Muscle layer of duodenum (tissue), 2 donors: ENCODE measurements around the gene F13B.

Experiments
- H3K27ac ChIP-seq: one replicate; pipeline ENCODE4 v1.7.0; 2013; ENCODE audit warnings: mild to moderate bottlenecking, low read length
- H3K27me3 ChIP-seq: one replicate; pipeline ENCODE4 v1.7.0; 2013; ENCODE audit warnings: low read depth, mild to moderate bottlenecking, control low read depth, low read length
- H3K36me3 ChIP-seq, 2 donors: one replicate each; pipeline ENCODE4 v1.7.0; 2013; ENCODE audit warnings: low read length in 2 of 2, control low read depth in 1 of 2, mild to moderate bottlenecking in 1 of 2; ENCODE audit not compliant: insufficient read depth in 2 of 2, control insufficient read depth in 1 of 2
- H3K4me1 ChIP-seq, 2 donors: one replicate each; pipeline ENCODE4 v1.7.0; 2013; ENCODE audit warnings: low read length in 2 of 2, mild to moderate bottlenecking in 2 of 2, control low read depth in 1 of 2, moderate library complexity in 1 of 2; ENCODE audit not compliant: insufficient read depth in 2 of 2, control insufficient read depth in 1 of 2
- H3K4me3 ChIP-seq, 2 donors: one replicate each; pipeline ENCODE4 v1.7.0; 2013; ENCODE audit warnings: low read length in 2 of 2, low read depth in 1 of 2, mild to moderate bottlenecking in 1 of 2
- H3K9me3 ChIP-seq, 2 donors: one replicate each; pipeline ENCODE4 v1.7.0; 2013; ENCODE audit warnings: low read length in 2 of 2, control low read depth in 1 of 2, mild to moderate bottlenecking in 1 of 2; ENCODE audit not compliant: control insufficient read depth in 1 of 2
- donor health status: healthy.

The F13B gene

DNA sequence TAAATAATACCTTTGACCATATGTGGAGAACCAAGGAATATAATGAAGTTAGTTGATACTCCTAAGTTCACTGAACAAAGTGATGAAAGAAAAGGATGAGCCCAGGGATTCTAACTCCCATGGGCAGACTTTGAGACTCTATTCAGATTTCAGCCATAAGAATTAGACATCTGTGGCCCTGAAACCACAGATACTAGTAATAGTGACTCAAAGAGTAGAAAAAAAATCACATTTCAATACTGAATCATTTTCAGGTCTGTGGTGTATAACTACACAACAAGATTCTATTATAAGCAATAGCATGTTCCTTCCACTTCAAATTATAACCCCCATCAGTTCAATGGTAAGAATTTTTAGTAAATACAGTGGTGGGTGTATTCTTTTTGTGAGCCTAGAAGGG lies 16.4 kb upstream of the F13B start:
- no peak overlapping the region for H3K4me3 ChIP-seq
- H3K4me1 ChIP-seq, result no peaks in the 10 kb centered on the region
- H3K9me3 ChIP-seq, result peaks cover 0 to 5% of the 10 kb centered on the region in 2 donors
- no peaks in the 10 kb centered on the region for H3K27me3 ChIP-seq
- H3K27ac ChIP-seq, result no peak overlapping the region
- H3K36me3 ChIP-seq, result no peaks in the 10 kb centered on the region

DNA sequence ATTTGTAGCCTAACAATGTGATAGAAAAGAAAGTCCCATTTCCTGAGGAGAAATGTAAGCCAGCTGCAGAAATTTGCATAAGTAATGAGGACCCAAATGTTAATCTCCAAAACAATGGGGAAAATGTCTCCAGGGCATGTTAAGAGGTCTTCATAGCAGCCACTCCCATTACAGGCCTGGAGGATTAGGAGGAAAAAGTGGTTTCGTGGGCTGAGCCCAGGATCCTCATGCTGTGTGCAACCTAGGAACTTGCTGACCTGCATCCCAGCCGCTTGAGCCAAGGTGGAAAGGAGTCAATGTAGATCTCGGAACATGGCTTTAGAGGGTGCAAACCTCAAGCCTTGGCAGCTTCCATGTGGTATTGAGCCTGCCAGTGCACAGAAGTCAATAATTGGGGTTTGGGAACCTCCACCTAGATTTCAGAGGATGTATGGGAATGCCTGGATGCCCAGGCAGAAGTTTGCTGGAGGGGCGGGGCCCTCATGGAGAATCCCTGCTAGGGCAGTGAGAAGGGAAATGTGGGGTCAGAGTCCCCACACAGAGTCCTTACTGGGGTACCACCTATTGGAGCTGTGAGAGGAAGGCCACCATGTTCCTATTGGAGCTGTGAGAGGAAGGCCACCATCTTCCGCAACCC lies 14.2 kb upstream of the F13B start:
- Histone ChIP-seq H3K27ac (no peak overlapping the region), H3K4me1 (no peaks in the 10 kb centered on the region), H3K4me3 (no peak overlapping the region), H3K27me3 (no peaks in the 10 kb centered on the region), H3K36me3 (no peaks in the 10 kb centered on the region), H3K9me3 (peaks cover 0 to 5% of the 10 kb centered on the region in 2 donors)

DNA sequence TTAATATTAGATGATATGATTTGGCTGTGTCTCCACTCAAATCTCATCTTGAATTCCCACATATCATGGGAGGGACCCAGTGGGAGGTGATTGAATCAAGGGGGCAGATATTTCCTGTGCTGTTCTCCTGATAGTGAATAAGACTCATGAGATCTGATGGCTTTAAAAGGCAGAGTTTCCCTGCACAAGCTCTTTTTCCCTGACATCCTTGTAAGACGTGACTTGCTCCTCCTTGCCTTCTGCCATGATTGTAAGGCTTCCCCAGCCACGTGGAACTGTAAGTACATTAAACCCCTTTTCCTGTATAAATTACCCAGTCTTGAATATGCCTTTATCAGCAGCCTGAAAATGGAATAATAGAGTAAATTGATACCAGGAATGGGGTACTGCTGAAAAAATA lies 13.3 kb upstream of the F13B start:
- Histone ChIP-seq H3K9me3 (peaks cover 0 to 5% of the 10 kb centered on the region in 2 donors), H3K27ac (no peak overlapping the region), H3K4me3 (no peak overlapping the region), H3K36me3 (no peaks in the 10 kb centered on the region), H3K27me3 (no peaks in the 10 kb centered on the region), H3K4me1 (no peaks in the 10 kb centered on the region)

DNA sequence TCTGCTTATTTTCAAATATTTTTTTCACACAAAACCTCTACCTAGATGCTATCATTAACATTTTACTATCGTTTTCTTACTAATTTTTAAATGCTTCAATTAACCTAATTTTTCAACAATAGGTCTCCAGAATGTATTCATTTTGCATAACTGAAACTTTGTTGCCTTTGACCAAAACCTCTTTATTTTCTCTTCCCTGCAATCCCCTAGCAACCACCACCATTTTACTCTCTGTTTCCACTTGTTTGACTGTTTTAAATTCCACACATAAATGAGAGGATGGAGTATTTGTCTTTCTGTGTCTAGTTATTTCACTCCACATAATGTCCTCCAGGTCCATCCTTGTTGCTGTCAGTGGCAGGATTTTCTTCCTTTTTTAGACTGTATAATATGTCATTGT lies 9.5 kb upstream of the F13B start:
- no peaks in the 10 kb centered on the region for H3K27me3 ChIP-seq
- H3K9me3 ChIP-seq, result peaks cover 0 to 5% of the 10 kb centered on the region in 2 donors
- H3K27ac ChIP-seq, result no peak overlapping the region
- no peaks in the 10 kb centered on the region for H3K4me1 ChIP-seq
- H3K4me3 ChIP-seq, result no peak overlapping the region
- H3K36me3 ChIP-seq, result no peaks in the 10 kb centered on the region

DNA sequence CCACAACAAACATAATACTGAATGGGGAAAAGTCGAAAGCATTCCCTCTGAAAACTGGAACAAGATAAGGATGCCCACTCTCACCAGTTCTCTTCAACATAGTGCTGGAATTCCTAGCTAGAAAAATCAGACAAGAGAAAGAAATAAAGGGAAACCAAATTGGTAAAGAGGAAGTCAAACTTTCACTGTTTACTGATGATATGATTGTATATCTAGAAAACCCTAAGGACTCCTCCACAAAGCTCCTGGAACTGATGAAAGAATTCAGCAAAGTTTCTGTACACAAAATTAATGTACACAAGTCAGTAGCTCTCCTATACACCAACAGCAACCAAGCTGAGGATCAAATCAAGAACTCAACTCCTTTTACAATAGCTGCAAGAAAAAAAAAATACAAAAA lies 6.9 kb upstream of the F13B start:
- H3K36me3 ChIP-seq, result no peaks in the 10 kb centered on the region
- no peak overlapping the region for H3K27ac ChIP-seq
- H3K4me1 ChIP-seq, result no peaks in the 10 kb centered on the region
- no peak overlapping the region for H3K4me3 ChIP-seq
- no peaks in the 10 kb centered on the region for H3K27me3 ChIP-seq
- H3K9me3 ChIP-seq, result peaks cover 0 to 2% of the 10 kb centered on the region in 2 donors

DNA sequence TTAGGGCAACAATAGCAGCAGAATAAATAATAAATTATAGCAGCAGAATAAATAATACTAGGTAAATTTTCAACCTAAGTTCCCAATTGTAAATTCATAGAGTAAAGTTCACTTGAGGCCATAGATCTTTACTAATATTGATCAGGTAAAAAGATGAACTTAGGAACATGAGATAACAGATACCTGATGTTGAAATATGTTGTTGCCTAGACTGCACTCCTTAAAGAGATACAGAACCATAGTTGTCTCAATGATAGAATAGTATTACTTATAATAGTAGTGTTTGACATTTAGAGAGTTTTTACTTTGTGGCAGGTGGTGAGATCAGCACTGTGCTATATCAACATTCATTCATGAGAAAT lies 378 bp upstream of the F13B start:
- no peak overlapping the region for H3K4me3 ChIP-seq
- peaks cover 0 to 2% of the 10 kb centered on the region in 2 donors for H3K9me3 ChIP-seq
- no peak overlapping the region for H3K27ac ChIP-seq
- no peaks in the 10 kb centered on the region for H3K27me3 ChIP-seq
- H3K36me3 ChIP-seq, result no peaks in the 10 kb centered on the region
- H3K4me1 ChIP-seq, result no peaks in the 10 kb centered on the region

DNA sequence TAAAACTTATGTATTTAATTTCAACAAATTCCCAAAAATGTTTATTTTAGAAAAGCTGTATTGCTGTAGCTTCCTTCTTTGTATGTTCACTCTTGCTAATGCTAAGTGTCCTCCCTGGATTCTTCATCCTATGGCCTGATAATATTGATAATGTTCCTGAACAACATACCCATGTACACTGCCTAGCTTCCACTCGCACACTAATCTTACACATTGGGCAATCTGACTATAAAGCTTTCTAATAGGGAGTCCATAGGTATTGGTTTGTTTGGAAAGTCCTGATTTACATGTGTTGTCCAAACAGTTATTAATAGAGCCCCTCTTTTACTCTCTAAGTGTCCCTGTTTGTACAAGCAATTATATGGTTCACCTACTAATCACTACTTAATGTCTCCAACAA lies 783 bp downstream of the F13B start:
- Histone ChIP-seq H3K27ac (no peak overlapping the region), H3K27me3 (no peaks in the 10 kb centered on the region), H3K9me3 (peaks cover 0 to 2% of the 10 kb centered on the region in 2 donors), H3K36me3 (no peaks in the 10 kb centered on the region), H3K4me3 (no peak overlapping the region), H3K4me1 (no peaks in the 10 kb centered on the region)

DNA sequence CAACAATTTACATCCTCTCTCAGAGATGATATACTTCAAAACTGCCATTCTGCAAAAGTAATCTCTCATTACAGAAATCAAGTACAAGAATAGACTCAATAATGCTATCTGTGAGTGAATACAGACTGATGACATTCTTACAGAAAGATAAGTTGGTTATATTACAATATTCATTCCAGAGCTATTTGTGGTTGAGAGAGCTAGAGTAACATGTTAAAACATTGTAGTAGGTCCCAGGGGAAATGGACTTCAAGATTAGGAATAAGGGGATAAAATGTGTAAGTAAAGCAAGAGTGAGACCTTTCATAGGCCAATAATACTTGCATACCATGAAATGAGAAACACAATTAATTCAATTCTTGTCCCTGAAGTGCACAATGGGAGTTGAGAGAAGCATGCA lies 1.5 kb downstream of the F13B start:
- H3K9me3 ChIP-seq, result peaks cover 0 to 2% of the 10 kb centered on the region in 2 donors
- no peak overlapping the region for H3K27ac ChIP-seq
- no peaks in the 10 kb centered on the region for H3K27me3 ChIP-seq
- no peaks in the 10 kb centered on the region for H3K4me1 ChIP-seq
- H3K4me3 ChIP-seq, result no peak overlapping the region
- no peaks in the 10 kb centered on the region for H3K36me3 ChIP-seq

DNA sequence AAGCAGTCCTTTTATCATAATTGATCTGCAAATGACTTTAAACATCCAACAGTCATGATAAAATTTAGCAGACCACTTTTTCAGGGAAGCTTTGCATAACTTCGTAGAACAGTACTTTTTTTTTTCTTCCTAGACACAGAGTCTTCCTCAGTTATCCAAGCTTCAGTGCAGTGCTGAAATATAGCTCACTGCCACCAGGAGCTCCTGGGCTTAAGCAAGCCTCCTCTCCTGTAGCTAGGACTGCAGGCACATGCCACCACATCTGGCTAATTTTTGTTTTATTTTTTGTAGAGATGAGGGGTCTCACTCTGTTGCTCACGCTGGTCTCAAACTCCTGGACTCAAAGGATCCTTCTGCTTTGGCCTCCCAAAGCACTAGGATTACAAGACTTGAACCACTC lies 3.8 kb downstream of the F13B start:
- Histone ChIP-seq H3K27me3 (no peaks in the 10 kb centered on the region), H3K4me3 (no peak overlapping the region), H3K36me3 (no peaks in the 10 kb centered on the region), H3K9me3 (no peaks in the 10 kb centered on the region), H3K4me1 (no peaks in the 10 kb centered on the region), H3K27ac (no peak overlapping the region)

DNA sequence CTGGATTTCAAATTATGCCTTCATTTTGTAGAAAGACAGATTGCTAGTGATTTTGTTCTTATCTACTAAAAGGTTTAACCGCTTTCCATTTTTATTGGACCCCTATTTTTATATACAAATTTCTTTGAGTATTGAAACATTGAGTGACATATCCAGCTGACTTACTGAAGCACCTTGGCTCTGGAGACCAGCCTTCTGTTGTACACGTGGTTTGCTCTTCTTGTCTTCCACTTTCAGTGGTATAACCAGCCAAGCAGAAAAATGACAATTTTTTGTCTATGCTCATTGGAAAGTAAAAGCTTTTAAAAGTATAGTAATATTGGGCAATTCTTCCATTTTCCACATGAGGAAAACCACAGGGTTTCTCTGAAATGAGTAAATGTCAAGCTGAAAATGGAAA lies 4.4 kb downstream of the F13B start:
- H3K9me3 ChIP-seq, result no peaks in the 10 kb centered on the region
- H3K27me3 ChIP-seq, result no peaks in the 10 kb centered on the region
- no peak overlapping the region for H3K27ac ChIP-seq
- no peak overlapping the region for H3K4me3 ChIP-seq
- H3K4me1 ChIP-seq, result no peaks in the 10 kb centered on the region
- no peaks in the 10 kb centered on the region for H3K36me3 ChIP-seq

DNA sequence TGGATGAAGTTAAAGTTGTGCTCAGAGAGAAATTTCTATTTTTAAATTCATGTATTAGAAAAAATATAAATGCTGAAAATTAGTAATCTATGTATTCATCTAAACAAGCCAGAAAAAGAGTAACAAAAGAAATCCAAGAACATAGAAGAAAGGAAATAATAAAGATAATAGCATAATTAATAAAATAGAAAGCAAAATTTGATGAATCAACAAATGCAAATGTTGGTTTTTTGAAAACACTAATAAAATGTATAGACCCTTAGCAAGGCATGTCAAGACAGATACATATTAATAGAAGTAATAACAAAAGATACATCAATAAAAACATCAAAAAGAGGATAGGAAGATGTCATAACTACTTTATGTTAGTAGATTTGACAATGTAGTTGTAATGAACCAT lies 18.0 kb downstream of the F13B start:
- H3K9me3 ChIP-seq, result no peaks in the 10 kb centered on the region
- no peak overlapping the region for H3K27ac ChIP-seq
- no peaks in the 10 kb centered on the region for H3K27me3 ChIP-seq
- H3K36me3 ChIP-seq, result no peaks in the 10 kb centered on the region
- H3K4me3 ChIP-seq, result no peak overlapping the region
- no peaks in the 10 kb centered on the region for H3K4me1 ChIP-seq

DNA sequence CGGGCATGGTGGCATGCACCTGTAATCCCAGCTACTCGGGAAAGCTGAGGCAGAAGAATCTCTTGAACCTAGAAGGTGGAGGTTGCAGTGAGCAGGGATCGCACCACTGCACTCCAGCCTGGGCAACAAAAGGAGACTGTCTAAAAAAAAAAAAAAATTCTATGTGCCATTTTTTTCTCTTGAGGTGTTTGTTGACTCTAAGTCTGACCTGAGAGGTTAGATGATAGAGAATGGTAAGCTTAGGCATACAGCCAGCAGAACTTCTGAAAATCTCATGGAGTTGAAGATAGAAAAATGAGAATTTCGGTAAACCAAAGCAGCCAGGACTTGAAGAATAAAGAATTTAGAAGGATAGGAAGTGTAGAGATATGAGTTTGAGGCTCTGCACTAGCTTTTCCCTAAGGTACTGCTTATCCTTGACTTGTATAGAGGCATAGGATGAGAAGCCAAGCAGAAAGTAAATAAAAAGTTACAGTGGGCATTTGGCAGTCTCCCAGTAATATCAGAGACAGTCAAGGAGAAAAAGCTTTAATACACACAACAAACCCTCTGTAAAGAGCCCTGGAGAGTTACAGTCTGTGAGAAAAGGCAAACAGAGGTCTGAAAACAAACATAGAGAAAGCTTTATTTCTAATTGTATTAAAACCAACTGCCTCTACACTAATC lies 24.3 kb downstream of the F13B start:
- Histone ChIP-seq H3K4me3 (no peak overlapping the region), H3K36me3 (no peaks in the 10 kb centered on the region), H3K4me1 (no peaks in the 10 kb centered on the region), H3K9me3 (no peaks in the 10 kb centered on the region), H3K27me3 (no peaks in the 10 kb centered on the region), H3K27ac (no peak overlapping the region)
